GM12801 (cell line): ENCODE data around the gene GPR62.

Source experiments
- TF ChIP-seq, protein P1 (sequence below): IDR thresholded peaks from one replicate; pipeline ENCODE4 v1.5.1; 2011; ENCODE audit warnings: control low read depth; ENCODE audit not compliant: insufficient read length; ENCODE audit errors: extremely low read depth

The GPR62 gene

GRCh38 chr3:51954713-51955112 is 468 bp upstream of the GPR62 start:
- TF ChIP-seq, protein P1, sequence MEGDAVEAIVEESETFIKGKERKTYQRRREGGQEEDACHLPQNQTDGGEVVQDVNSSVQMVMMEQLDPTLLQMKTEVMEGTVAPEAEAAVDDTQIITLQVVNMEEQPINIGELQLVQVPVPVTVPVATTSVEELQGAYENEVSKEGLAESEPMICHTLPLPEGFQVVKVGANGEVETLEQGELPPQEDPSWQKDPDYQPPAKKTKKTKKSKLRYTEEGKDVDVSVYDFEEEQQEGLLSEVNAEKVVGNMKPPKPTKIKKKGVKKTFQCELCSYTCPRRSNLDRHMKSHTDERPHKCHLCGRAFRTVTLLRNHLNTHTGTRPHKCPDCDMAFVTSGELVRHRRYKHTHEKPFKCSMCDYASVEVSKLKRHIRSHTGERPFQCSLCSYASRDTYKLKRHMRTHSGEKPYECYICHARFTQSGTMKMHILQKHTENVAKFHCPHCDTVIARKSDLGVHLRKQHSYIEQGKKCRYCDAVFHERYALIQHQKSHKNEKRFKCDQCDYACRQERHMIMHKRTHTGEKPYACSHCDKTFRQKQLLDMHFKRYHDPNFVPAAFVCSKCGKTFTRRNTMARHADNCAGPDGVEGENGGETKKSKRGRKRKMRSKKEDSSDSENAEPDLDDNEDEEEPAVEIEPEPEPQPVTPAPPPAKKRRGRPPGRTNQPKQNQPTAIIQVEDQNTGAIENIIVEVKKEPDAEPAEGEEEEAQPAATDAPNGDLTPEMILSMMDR = no peak

GRCh38 chr3:51955893-51956770 is 951 bp downstream of the GPR62 start:
- TF ChIP-seq, protein P1 = no peak

- TF ChIP-seq, protein P1 = no peak
Measured at GRCh38 chr3:51957520-51958205, 2.5 kb downstream of the GPR62 start.

GRCh38 chr3:51958603-51959521 is 3.7 kb downstream of the GPR62 start:
- TF ChIP-seq, protein P1 = no peak

DNA sequence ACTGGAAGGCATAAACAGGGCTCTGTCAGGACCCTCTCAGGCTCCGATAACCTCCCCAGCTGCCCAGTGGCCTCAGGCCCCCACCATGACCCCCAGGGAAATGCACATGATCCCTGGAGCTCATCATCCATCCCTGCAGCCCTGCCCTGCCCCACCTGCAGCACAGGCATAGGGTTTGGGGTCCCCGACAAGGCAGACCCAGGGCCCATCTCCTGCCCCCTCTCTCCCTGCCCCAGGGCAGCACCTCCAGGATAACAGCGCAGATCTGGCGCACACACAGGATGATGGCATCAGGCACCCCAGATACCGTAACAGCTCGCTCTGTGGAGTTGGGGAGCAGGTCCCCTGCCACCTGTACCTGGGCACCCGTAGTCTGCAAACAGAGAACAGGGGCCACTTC is 4.5 kb downstream of the GPR62 start:
- TF ChIP-seq, protein P1 = no peak

GRCh38 chr3:51960386-51960785 is 5.2 kb downstream of the GPR62 start:
- TF ChIP-seq, protein P1 = no peak

GRCh38 chr3:51961011-51961410 is 5.8 kb downstream of the GPR62 start:
- TF ChIP-seq, protein P1 = no peak
